ENCODE measurements around the gene NR3C2.
"Not testable (repeated sequence)": the region's sequence is repeated elsewhere in the genome, so short reads cannot be mapped to it uniquely, and the experiment has no call there.

The NR3C2 gene

GRCh38 chr4:148090029-148090428, 352.2 kb downstream of the NR3C2 start:
- ATAC-seq: no peak
- TF ChIP-seq ZNF565 (CRISPR knock-in tag; conservative IDR thresholded peaks at IDR 0.05; ENCODE audit: low read depth) (no peak), TOX (CRISPR knock-in tag; IDR thresholded peaks at IDR 0.05; ENCODE audit: borderline replicate concordance) (no peak), ZFP30 (CRISPR knock-in tag; IDR thresholded peaks at IDR 0.05) (no peak), SNAI2 (CRISPR knock-in tag; IDR thresholded peaks at IDR 0.05) (no peak), OSR1 (CRISPR knock-in tag; IDR thresholded peaks at IDR 0.05) (no peak), TCF4 (CRISPR knock-in tag; IDR thresholded peaks at IDR 0.05; ENCODE audit: borderline replicate concordance) (no peak), ISL1 (CRISPR knock-in tag; IDR thresholded peaks at IDR 0.05) (no peak), ZC3H10 (CRISPR knock-in tag; IDR thresholded peaks at IDR 0.05) (no peak), PATZ1 (CRISPR knock-in tag; IDR thresholded peaks at IDR 0.05; ENCODE audit: borderline replicate concordance) (no peak), ZNF70 (CRISPR knock-in tag; IDR thresholded peaks at IDR 0.05) (no peak), CREB5 (CRISPR knock-in tag; IDR thresholded peaks at IDR 0.05; ENCODE audit: low read depth) (no peak), ZNF8 (CRISPR knock-in tag; IDR thresholded peaks at IDR 0.05) (no peak), ESRRG (CRISPR knock-in tag; IDR thresholded peaks at IDR 0.05) (no peak), PPARA (CRISPR knock-in tag; IDR thresholded peaks at IDR 0.05; ENCODE audit: borderline replicate concordance) (no peak), ARNTL (CRISPR knock-in tag; IDR thresholded peaks at IDR 0.05; ENCODE audit: borderline replicate concordance, low read depth) (no peak), GLIS3 (CRISPR knock-in tag; IDR thresholded peaks at IDR 0.05) (no peak), ZFP3 (CRISPR knock-in tag; IDR thresholded peaks at IDR 0.05) (no peak)
- TF ChIP-seq, protein P1, sequence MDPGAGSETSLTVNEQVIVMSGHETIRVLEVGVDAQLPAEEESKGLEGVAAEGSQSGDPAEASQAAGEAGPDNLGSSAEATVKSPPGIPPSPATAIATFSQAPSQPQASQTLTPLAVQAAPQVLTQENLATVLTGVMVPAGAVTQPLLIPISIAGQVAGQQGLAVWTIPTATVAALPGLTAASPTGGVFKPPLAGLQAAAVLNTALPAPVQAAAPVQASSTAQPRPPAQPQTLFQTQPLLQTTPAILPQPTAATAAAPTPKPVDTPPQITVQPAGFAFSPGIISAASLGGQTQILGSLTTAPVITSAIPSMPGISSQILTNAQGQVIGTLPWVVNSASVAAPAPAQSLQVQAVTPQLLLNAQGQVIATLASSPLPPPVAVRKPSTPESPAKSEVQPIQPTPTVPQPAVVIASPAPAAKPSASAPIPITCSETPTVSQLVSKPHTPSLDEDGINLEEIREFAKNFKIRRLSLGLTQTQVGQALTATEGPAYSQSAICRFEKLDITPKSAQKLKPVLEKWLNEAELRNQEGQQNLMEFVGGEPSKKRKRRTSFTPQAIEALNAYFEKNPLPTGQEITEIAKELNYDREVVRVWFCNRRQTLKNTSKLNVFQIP (CRISPR knock-in tag; IDR thresholded peaks at IDR 0.05; ENCODE audit: borderline replicate concordance, low read depth): no peak
- TF ChIP-seq, protein P2, sequence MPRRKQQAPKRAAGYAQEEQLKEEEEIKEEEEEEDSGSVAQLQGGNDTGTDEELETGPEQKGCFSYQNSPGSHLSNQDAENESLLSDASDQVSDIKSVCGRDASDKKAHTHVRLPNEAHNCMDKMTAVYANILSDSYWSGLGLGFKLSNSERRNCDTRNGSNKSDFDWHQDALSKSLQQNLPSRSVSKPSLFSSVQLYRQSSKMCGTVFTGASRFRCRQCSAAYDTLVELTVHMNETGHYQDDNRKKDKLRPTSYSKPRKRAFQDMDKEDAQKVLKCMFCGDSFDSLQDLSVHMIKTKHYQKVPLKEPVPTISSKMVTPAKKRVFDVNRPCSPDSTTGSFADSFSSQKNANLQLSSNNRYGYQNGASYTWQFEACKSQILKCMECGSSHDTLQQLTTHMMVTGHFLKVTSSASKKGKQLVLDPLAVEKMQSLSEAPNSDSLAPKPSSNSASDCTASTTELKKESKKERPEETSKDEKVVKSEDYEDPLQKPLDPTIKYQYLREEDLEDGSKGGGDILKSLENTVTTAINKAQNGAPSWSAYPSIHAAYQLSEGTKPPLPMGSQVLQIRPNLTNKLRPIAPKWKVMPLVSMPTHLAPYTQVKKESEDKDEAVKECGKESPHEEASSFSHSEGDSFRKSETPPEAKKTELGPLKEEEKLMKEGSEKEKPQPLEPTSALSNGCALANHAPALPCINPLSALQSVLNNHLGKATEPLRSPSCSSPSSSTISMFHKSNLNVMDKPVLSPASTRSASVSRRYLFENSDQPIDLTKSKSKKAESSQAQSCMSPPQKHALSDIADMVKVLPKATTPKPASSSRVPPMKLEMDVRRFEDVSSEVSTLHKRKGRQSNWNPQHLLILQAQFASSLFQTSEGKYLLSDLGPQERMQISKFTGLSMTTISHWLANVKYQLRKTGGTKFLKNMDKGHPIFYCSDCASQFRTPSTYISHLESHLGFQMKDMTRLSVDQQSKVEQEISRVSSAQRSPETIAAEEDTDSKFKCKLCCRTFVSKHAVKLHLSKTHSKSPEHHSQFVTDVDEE (CRISPR knock-in tag; IDR thresholded peaks at IDR 0.05): no peak
- TF ChIP-seq, protein P3, sequence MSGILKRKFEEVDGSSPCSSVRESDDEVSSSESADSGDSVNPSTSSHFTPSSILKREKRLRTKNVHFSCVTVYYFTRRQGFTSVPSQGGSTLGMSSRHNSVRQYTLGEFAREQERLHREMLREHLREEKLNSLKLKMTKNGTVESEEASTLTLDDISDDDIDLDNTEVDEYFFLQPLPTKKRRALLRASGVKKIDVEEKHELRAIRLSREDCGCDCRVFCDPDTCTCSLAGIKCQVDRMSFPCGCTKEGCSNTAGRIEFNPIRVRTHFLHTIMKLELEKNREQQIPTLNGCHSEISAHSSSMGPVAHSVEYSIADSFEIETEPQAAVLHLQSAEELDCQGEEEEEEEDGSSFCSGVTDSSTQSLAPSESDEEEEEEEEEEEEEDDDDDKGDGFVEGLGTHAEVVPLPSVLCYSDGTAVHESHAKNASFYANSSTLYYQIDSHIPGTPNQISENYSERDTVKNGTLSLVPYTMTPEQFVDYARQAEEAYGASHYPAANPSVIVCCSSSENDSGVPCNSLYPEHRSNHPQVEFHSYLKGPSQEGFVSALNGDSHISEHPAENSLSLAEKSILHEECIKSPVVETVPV (CRISPR knock-in tag; IDR thresholded peaks at IDR 0.05): no peak

DNA sequence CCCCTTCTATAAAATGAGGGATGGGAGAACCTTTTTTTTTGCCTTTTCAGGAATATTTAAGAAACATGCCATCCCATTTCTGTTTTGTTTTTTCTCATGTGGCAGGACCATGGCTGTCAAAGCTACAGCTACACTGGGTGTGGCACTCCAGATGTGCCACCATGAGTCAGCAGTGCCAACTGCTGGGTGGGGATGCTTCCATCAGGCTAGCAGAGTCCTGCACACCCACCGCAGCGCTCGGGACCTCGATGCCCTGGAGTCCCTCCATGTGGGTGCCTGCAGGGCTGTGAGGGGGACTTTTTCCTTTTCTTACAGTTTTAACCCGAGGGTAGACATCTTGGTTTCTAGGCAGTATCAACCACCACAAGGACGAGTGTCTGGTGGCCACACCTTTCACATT, 352.6 kb downstream of the NR3C2 start:
- TF ChIP-seq ZNF565 (CRISPR knock-in tag; conservative IDR thresholded peaks at IDR 0.05; ENCODE audit: low read depth) (no peak), CREB5 (CRISPR knock-in tag; IDR thresholded peaks at IDR 0.05; ENCODE audit: low read depth) (no peak), ZNF70 (CRISPR knock-in tag; IDR thresholded peaks at IDR 0.05) (no peak), BACH2 (CRISPR knock-in tag; IDR thresholded peaks at IDR 0.05; ENCODE audit: borderline replicate concordance) (no peak), ZNF8 (CRISPR knock-in tag; IDR thresholded peaks at IDR 0.05) (no peak), PATZ1 (CRISPR knock-in tag; IDR thresholded peaks at IDR 0.05; ENCODE audit: borderline replicate concordance) (no peak), CSDC2 (CRISPR knock-in tag; IDR thresholded peaks at IDR 0.05) (no peak), RARB (CRISPR knock-in tag; IDR thresholded peaks at IDR 0.05) (no peak), SNAI2 (CRISPR knock-in tag; IDR thresholded peaks at IDR 0.05) (no peak), OSR1 (CRISPR knock-in tag; IDR thresholded peaks at IDR 0.05) (no peak), ZFP3 (CRISPR knock-in tag; IDR thresholded peaks at IDR 0.05) (no peak), PPARA (CRISPR knock-in tag; IDR thresholded peaks at IDR 0.05; ENCODE audit: borderline replicate concordance) (no peak), ESRRG (CRISPR knock-in tag; IDR thresholded peaks at IDR 0.05) (no peak), TOX (CRISPR knock-in tag; IDR thresholded peaks at IDR 0.05; ENCODE audit: borderline replicate concordance) (no peak), ZC3H10 (CRISPR knock-in tag; IDR thresholded peaks at IDR 0.05) (no peak)
- TF ChIP-seq, protein P2 (CRISPR knock-in tag; IDR thresholded peaks at IDR 0.05): no peak
- ATAC-seq: no peak

DNA sequence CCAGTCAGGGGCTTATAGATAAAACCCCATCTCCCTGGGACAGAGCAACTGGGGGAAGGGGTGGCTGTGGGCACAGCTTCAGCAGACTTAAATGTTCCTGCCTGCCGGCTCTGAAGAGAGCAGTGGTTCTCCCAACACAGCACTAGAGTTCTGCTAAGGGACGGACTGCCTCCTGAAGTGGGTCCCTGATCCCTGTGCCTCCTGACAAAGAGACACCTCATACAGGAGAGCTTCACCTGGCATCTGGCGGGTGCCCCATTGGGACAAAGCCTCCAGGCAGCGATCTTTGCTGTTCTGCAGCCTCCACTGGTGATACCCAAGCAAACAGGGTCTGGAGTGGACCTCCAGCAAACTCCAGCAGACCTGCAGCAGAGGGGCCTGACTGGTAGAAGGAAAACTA, 359.1 kb downstream of the NR3C2 start:
- not testable (repeated sequence) for ATAC-seq
